ENCODE results near the gene SLC7A6OS. TPM values are rescaled to one million over a fixed set of nuclear protein-coding genes. Genes with fewer than 3 reads are reported as not detected.

Gene SLC7A6OS
- polyA plus RNA-seq, 12 donors = 12.2 to 20.1 (median 15.1) TPM; not detected in 1

- no peak for DNase-seq
Measured at GRCh38 chr16:68257251-68257905, 53.4 kb downstream of the SLC7A6OS start.

DNA sequence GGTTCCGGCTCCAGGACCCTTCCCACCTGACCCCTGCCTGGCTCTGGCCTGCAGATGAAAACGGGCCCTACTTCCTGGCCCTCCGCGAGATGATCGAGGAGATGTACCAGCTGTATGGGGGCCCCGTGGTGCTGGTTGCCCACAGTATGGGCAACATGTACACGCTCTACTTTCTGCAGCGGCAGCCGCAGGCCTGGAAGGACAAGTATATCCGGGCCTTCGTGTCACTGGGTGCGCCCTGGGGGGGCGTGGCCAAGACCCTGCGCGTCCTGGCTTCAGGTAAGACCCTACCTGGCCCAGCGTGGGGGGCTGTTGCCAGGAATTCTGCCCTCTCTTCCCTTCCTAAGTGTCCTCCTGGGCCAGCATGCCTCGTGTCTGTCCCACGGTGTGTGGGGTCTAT is 55.0 kb downstream of the SLC7A6OS start:
- DNase-seq = no peak

GRCh38 chr16:68253721-68254120 is 57.0 kb downstream of the SLC7A6OS start:
- DNase-seq = no peak

GRCh38 chr16:68252383-68252782 is 58.4 kb downstream of the SLC7A6OS start:
- DNase-seq = no peak

DNA sequence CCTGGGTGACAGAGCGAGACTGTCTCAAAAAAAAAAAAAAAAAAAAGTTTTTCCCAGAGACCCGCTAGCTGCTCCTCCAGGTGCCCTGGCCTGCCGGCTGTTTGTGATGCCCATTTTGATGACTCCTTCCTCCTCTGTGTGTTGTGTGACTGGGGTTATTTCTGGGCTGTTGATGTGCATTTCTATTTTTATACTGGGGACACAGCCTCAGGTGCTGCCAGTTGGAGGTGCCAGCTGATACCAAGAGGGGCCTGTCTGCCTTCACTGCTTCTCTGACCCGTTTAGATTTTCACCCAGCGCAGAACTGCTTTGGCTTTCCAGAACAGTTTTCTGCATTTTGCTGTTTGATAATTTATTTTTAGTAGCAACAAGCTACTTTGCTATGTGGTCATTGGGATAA is 58.9 kb downstream of the SLC7A6OS start:
- no peak for DNase-seq

- no peak for DNase-seq
Measured at GRCh38 chr16:68250951-68251350, 59.8 kb downstream of the SLC7A6OS start.

- DNase-seq = no peak
Measured at GRCh38 chr16:68249371-68249770, 61.4 kb downstream of the SLC7A6OS start.

Other genes starting within 250 kb of the SLC7A6OS start
- 10 to 100 TPM in 11 of 12 donors, not detected in 1; 28.3 to 34.3 (median 30.7) TPM for gene NFATC3, start 225.6 kb downstream of the SLC7A6OS start, polyA plus RNA-seq (ENCODE audit: insufficient read length in 12 of 12)
- 10 to 100 TPM in 1 of 12 donors, 1 to 10 TPM in 4, under 1 TPM in 6, not detected in 1; 0.31 to 31.4 (median 0.78) TPM for gene ESRP2, start 74.8 kb downstream of the SLC7A6OS start, polyA plus RNA-seq (ENCODE audit: insufficient read length in 12 of 12)
- 10 to 100 TPM in 11 of 12 donors, not detected in 1; 14.3 to 42.3 (median 27.0) TPM for gene PLA2G15, start 65.6 kb downstream of the SLC7A6OS start, polyA plus RNA-seq (ENCODE audit: insufficient read length in 12 of 12)
- gene SLC7A6, start 46.4 kb downstream of the SLC7A6OS start, polyA plus RNA-seq (ENCODE audit: insufficient read length in 12 of 12) = 10 to 100 TPM in 6 of 12 donors, 1 to 10 TPM in 5, not detected in 1; 5.5 to 21.5 (median 10.1) TPM
- 10 to 100 TPM in 11 of 12 donors, not detected in 1; 33.0 to 56.0 (median 40.2) TPM for gene PRMT7, start 73 bp upstream of the SLC7A6OS start, polyA plus RNA-seq (ENCODE audit: insufficient read length in 12 of 12)
- 10 to 100 TPM in 1 of 12 donors, 1 to 10 TPM in 4, under 1 TPM in 6, not detected in 1; 0.59 to 18.6 (median 0.85) TPM for gene SMPD3, start 137.6 kb upstream of the SLC7A6OS start, polyA plus RNA-seq (ENCODE audit: insufficient read length in 12 of 12)
- 10 to 100 TPM in 10 of 12 donors, 1 to 10 TPM in 1, not detected in 1; 9.5 to 29.1 (median 18.1) TPM for gene ZFP90, start 228.3 kb upstream of the SLC7A6OS start, polyA plus RNA-seq (ENCODE audit: insufficient read length in 12 of 12)